SK-N-SH (cell line): Measurements from ENCODE around the gene HAGHL. TPM values are rescaled to one million over a fixed set of nuclear protein-coding genes. Genes with fewer than 3 reads are reported as not detected.
A peak's percentile ranks its signal among the peaks of the same experiment; 100 is the strongest.

Source experiments
- CTCF ChIA-PET: fragments of 300-600, 350-600 bp; formaldehyde crosslinking; extraction: SDS; loops from one replicate; lab custom pipeline; 2021; lab: Yijun Ruan, JAX
- POLR2A ChIA-PET: fragments of 350-600 bp; sonication (Branson Sonifier 250); formaldehyde crosslinking; extraction: SDS; loops from one replicate; lab custom pipeline; 2020; ENCODE audit warnings: antibody characterized with exemption, inconsistent platforms; lab: Yijun Ruan, JAX
- DNase-seq: peaks from one replicate; pipeline ENCODE4 v3.0.0; 2012
- H2AFZ ChIP-seq: fragments of 200-600 bp; sonication (generic); 2 replicates; pipeline ENCODE4 v1.8.1; 2016; ENCODE audit warnings: antibody characterized with exemption, mild to moderate bottlenecking, low read depth
- H3F3A ChIP-seq: fragments of 200-600 bp; sonication (generic); replicated peaks from 2 replicates; pipeline ENCODE3; 2016; ENCODE audit warnings: antibody characterized with exemption, mild to moderate bottlenecking; ENCODE audit not compliant: insufficient read depth
- H3K27ac ChIP-seq, 2 experiments: fragments of 200-500 bp in 1 of 2; fragments of 200-600 bp in 1 of 2; sonication (Bioruptor generic) in 1 of 2; sonication (generic), shearing (Covaris generic) in 1 of 2; 2 replicates each; pipeline versions ENCODE4 v1.5.1 to v1.6.1; 2014 to 2016; ENCODE audit warnings: low read depth in 2 of 2, inconsistent platforms in 1 of 2, low read length in 1 of 2, mild to moderate bottlenecking in 1 of 2, mixed read lengths in 1 of 2
- H3K27me3 ChIP-seq: fragments of 200-600 bp; sonication (generic), shearing (Covaris generic); 2 replicates; pipeline ENCODE4 v1.6.1; 2016; ENCODE audit warnings: mixed run types; ENCODE audit not compliant: insufficient read depth
- H3K36me3 ChIP-seq, 2 experiments: fragments of 200-500 bp in 1 of 2; fragments of 200-600 bp in 1 of 2; sonication (Bioruptor generic) in 1 of 2; sonication (generic) in 1 of 2; replicated peaks in 1 of 2; 2 replicates each; pipeline versions ENCODE3 to v1.5.1; 2014 to 2016; ENCODE audit warnings: low read length in 1 of 2, mild to moderate bottlenecking in 1 of 2; ENCODE audit not compliant: insufficient read depth in 2 of 2, control insufficient read depth in 1 of 2
- H3K4me1 ChIP-seq, 2 experiments: fragments of 200-500 bp in 1 of 2; fragments of 200-600 bp in 1 of 2; sonication (Bioruptor generic) in 1 of 2; sonication (generic), shearing (Covaris generic) in 1 of 2; 2 replicates each; pipeline versions ENCODE4 v1.5.1 to v1.6.1; 2014 to 2016; ENCODE audit warnings: low read depth in 1 of 2, low read length in 1 of 2, mixed run types in 1 of 2; ENCODE audit not compliant: insufficient read depth in 2 of 2, control insufficient read depth in 1 of 2
- H3K4me2 ChIP-seq: fragments of 200-600 bp; sonication (generic), shearing (Covaris generic); 2 replicates; pipeline ENCODE4 v1.6.1; 2017; ENCODE audit warnings: mixed run types
- H3K4me3 ChIP-seq, 2 experiments: fragments of 200-500 bp in 1 of 2; fragments of 200-600 bp in 1 of 2; sonication (Bioruptor generic) in 1 of 2; sonication (generic), shearing (Covaris generic) in 1 of 2; 2 replicates each; pipeline versions ENCODE4 v1.5.1 to v1.8.1; 2014 to 2016; ENCODE audit warnings: low read depth in 2 of 2, inconsistent platforms in 1 of 2, low read length in 1 of 2, mild to moderate bottlenecking in 1 of 2, mixed read lengths in 1 of 2, moderate library complexity in 1 of 2
- H3K79me2 ChIP-seq: fragments of 200-600 bp; sonication (generic); 2 replicates; pipeline ENCODE4 v1.8.1; 2017; ENCODE audit warnings: mild to moderate bottlenecking; ENCODE audit not compliant: insufficient read depth
- H3K9ac ChIP-seq: fragments of 200-600 bp; sonication (generic); 2 replicates; pipeline ENCODE4 v1.6.1; 2017; ENCODE audit warnings: mixed run types
- H3K9me2 ChIP-seq: fragments of 200-600 bp; sonication (generic); 2 replicates; pipeline ENCODE4 v1.6.1; 2017; ENCODE audit warnings: mixed run types
- H3K9me3 ChIP-seq: fragments of 200-600 bp; sonication (generic); 2 replicates; pipeline ENCODE4 v1.6.1; 2017; ENCODE audit warnings: mixed run types, mild to moderate bottlenecking, moderate library complexity
- H4K20me1 ChIP-seq: fragments of 200-600 bp; sonication (generic); 2 replicates; pipeline ENCODE4 v1.6.1; 2017; ENCODE audit warnings: mild to moderate bottlenecking, mixed run types; ENCODE audit not compliant: insufficient read depth
- CTCF ChIP-seq: fragments of 200-600 bp; sonication (generic); IDR thresholded peaks from 2 replicates; pipeline ENCODE4 v1.6.1; 2017; ENCODE audit warnings: antibody characterized with exemption, mild to moderate bottlenecking, moderate library complexity
- EP300 ChIP-seq, 2 experiments: IDR thresholded peaks; 2 replicates each; pipeline versions ENCODE4 v1.4.0 to v1.6.1; 2012; ENCODE audit warnings: borderline replicate concordance in 1 of 2, low read depth in 1 of 2, low read length in 1 of 2
- EZH2phosphoT487 ChIP-seq: fragments of 200-600 bp; sonication (generic); IDR thresholded peaks from 2 replicates; pipeline ENCODE4 v1.6.1; 2017; ENCODE audit warnings: low read depth, mixed run types, mild to moderate bottlenecking, antibody characterized with exemption, moderate library complexity, borderline replicate concordance
- GATA2 ChIP-seq: sonication (generic); formaldehyde crosslinking; IDR thresholded peaks from 2 replicates; pipeline ENCODE4 v1.5.0; 2020; ENCODE audit warnings: mild to moderate bottlenecking, missing genetic modification reagents
- JUND ChIP-seq: IDR thresholded peaks from 2 replicates; pipeline ENCODE4 v1.4.0; 2012
- MXI1 ChIP-seq: IDR thresholded peaks from 2 replicates; pipeline ENCODE4 v1.6.1; 2012; ENCODE audit warnings: mild to moderate bottlenecking, low read depth, low read length, improper control_type of control experiment
- RCOR1 ChIP-seq: fragments of 150-350 bp; IDR thresholded peaks from 2 replicates; pipeline ENCODE4 v1.6.1; 2017; ENCODE audit warnings: antibody characterized with exemption, low read length
- RFX5 ChIP-seq: IDR thresholded peaks from 2 replicates; pipeline ENCODE4 v1.6.1; 2012; ENCODE audit warnings: mild to moderate bottlenecking, improper control_type of control experiment, low read length
- SMC3 ChIP-seq: IDR thresholded peaks from 2 replicates; pipeline ENCODE4 v1.6.1; 2012; ENCODE audit warnings: low read depth, low read length, improper control_type of control experiment
- TAF1 ChIP-seq: IDR thresholded peaks from 2 replicates; pipeline ENCODE4 v1.6.1; 2012; ENCODE audit warnings: low read depth, mild to moderate bottlenecking, low read length, moderate library complexity, borderline replicate concordance
- WGBS: methylation state at CpG from one replicate; pipeline ENCODE4 v1.1.6; 2017; ENCODE audit warnings: low lambda C conversion rate; 5-methylcytosine and 5-hydroxymethylcytosine counted together
- polyA plus RNA-seq, 3 experiments: library from polyadenylated mRNA; depleted of rRNA; stranded (reverse); fragments of >200 nt; gene quantifications; 2 replicates each; pipeline ENCODE4 v1.2.3, GENCODE V29; 2012

The HAGHL gene
- polyA plus RNA-seq, 1 of the 3 experiments (the other 2 are of a cell fraction): 65.5 TPM

GRCh38 chr16:718389-718788, 8.5 kb upstream of the HAGHL start:
- no peak overlapping the region for H2AFZ ChIP-seq
- no peak for DNase-seq
- peaks cover 0 to 6% of the 10 kb centered on the region in 2 experiments for H3K36me3 ChIP-seq
- no peak overlapping the region for H3K9ac ChIP-seq
- no peak overlapping the region for H3K4me2 ChIP-seq
- H4K20me1 ChIP-seq: peaks cover 24% of the 10 kb centered on the region; the same call in 1 of the 2 replicates
- peak overlapping the region in 1 of 2 experiments; percentile 99; a peak in 1 of 4 replicates for H3K27ac ChIP-seq
- H3K9me3 ChIP-seq: no peaks in the 10 kb centered on the region
- CTCF ChIA-PET: interaction anchor here (0.6 to 22.4 kb wide), 6 partner anchors 5 to 67 kb away, joined by 3 to 358 read pairs (median 26); partner anchors contain the start of genes ANTKMT, CCDC78, CIAO3 and FBXL16
- H3K9me2 ChIP-seq: no peaks in the 10 kb centered on the region
- TF ChIP-seq RFX5: no peak
- no peak for TF ChIP-seq EP300 (IDR thresholded peaks at IDR 0.05; ENCODE audit: borderline replicate concordance in 1 of 2, low read depth in 1 of 2, low read length in 1 of 2)
- H3F3A ChIP-seq: peaks cover 14% of the 10 kb centered on the region
- POLR2A ChIA-PET: interaction anchor here (3.8 kb wide), 1 partner anchor 9 kb away, joined by 19 read pairs; no protein-coding TSS in a partner anchor
- no peak overlapping the region for H3K4me3 ChIP-seq
- no peaks in the 10 kb centered on the region for H3K27me3 ChIP-seq
- WGBS: 93% methylated on average over 8 of the region's 9 CpGs
- peaks cover 12 to 53% of the 10 kb centered on the region in 2 experiments; a peak in 3 of 4 replicates for H3K4me1 ChIP-seq
- H3K79me2 ChIP-seq: peaks cover 2% of the 10 kb centered on the region; the same call in 1 of the 2 replicates

GRCh38 chr16:718922-719321, 8.0 kb upstream of the HAGHL start:
- H3K79me2 ChIP-seq: peaks cover 2% of the 10 kb centered on the region; the same call in 1 of the 2 replicates
- H3F3A ChIP-seq: peaks cover 14% of the 10 kb centered on the region
- H3K27me3 ChIP-seq: no peaks in the 10 kb centered on the region
- H3K4me3 ChIP-seq: no peak overlapping the region
- POLR2A ChIA-PET: interaction anchor here (0.9 to 3.8 kb wide), 3 partner anchors 10 to 64 kb away, joined by 3 to 19 read pairs (median 16); no protein-coding TSS in a partner anchor
- DNase-seq: no peak
- no peak overlapping the region for H2AFZ ChIP-seq
- peak overlapping the region in 1 of 2 experiments; percentile 99; a peak in 2 of 4 replicates for H3K27ac ChIP-seq
- 0 out of 2 replicates have a peak overlapping the region, but pooled peaks have one; percentile 4 for H3K4me2 ChIP-seq
- CTCF ChIA-PET: interaction anchor here (0.6 to 22.4 kb wide), 6 partner anchors 6 to 67 kb away, joined by 3 to 358 read pairs (median 26); partner anchors contain the start of genes ANTKMT, CCDC78, CIAO3 and FBXL16
- peaks cover 0 to 6% of the 10 kb centered on the region in 2 experiments for H3K36me3 ChIP-seq
- TF ChIP-seq TAF1: no peak
- no peak for TF ChIP-seq RCOR1
- no peaks in the 10 kb centered on the region for H3K9me3 ChIP-seq
- H3K4me1 ChIP-seq: peaks cover 12 to 53% of the 10 kb centered on the region in 2 experiments; a peak in 3 of 4 replicates
- peaks cover 24% of the 10 kb centered on the region; the same call in 1 of the 2 replicates for H4K20me1 ChIP-seq
- H3K9me2 ChIP-seq: no peaks in the 10 kb centered on the region
- WGBS: 90% methylated on average over 6 of the region's 6 CpGs
- no peak overlapping the region for H3K9ac ChIP-seq

- peak; percentile 54 for DNase-seq
- peak overlapping the region; percentile 91 to 99 for H3K27ac ChIP-seq
- no peaks in the 10 kb centered on the region for H3K9me2 ChIP-seq
- peaks cover 8 to 47% of the 10 kb centered on the region in 2 experiments; a peak in 3 of 4 replicates for H3K4me1 ChIP-seq
- peak overlapping the region; percentile 86 to 89 for H3K4me3 ChIP-seq
- H3K27me3 ChIP-seq: no peaks in the 10 kb centered on the region
- peaks cover 24% of the 10 kb centered on the region; the same call in 1 of the 2 replicates for H4K20me1 ChIP-seq
- peak overlapping the region; percentile 100 for H3K4me2 ChIP-seq
- H3K79me2 ChIP-seq: peaks cover 2% of the 10 kb centered on the region; the same call in 1 of the 2 replicates
- no peaks in the 10 kb centered on the region for H3K9me3 ChIP-seq
- WGBS: 13% methylated on average over 11 of the region's 16 CpGs
- H2AFZ ChIP-seq: no peak overlapping the region
- ChIA-PET CTCF (interaction anchor here (0.7 to 22.4 kb wide), 10 partner anchors 7 to 383 kb away, joined by 3 to 358 read pairs (median 9); partner anchors contain the start of genes ANTKMT, CCDC78, CIAO3 and FBXL16), POLR2A (interaction anchor here (0.8 to 3.8 kb wide), 11 partner anchors 10 to 68 kb away, joined by 3 to 19 read pairs (median 4); partner anchors contain the start of genes CHTF18, JMJD8, RHBDL1 and RPUSD1)
- no peak for TF ChIP-seq MXI1
- peak; percentile 8; the same call in 1 of the 2 replicates for TF ChIP-seq SMC3
- TF ChIP-seq CTCF: peak; percentile 38
- peak; percentile 2; the same call in 1 of the 2 replicates for TF ChIP-seq JUND
- TF ChIP-seq EP300 (IDR thresholded peaks at IDR 0.05; ENCODE audit: borderline replicate concordance in 1 of 2, low read depth in 1 of 2, low read length in 1 of 2): no peak
- no peak for TF ChIP-seq GATA2 (CRISPR knock-in tag)
- TF ChIP-seq EZH2phosphoT487: no peak
- H3K9ac ChIP-seq: peak overlapping the region; percentile 85
- peaks cover 21% of the 10 kb centered on the region for H3F3A ChIP-seq
- peaks cover 0 to 6% of the 10 kb centered on the region in 2 experiments for H3K36me3 ChIP-seq
Measured at GRCh38 chr16:719815-720446, 7.0 kb upstream of the HAGHL start.
